T-helper 9 cell (primary cell): Measurements from ENCODE around the gene MTHFD2L.
"Not testable (repeated sequence)": the region's sequence is repeated elsewhere in the genome, so short reads cannot be mapped to it uniquely, and the experiment has no call there.

Experiments
- DNase-seq: peaks from one replicate; pipeline ENCODE4 v3.0.0-alpha.2; 2020
- total RNA-seq, 2 donors: gene quantifications; one replicate each; lab custom pipeline; 2026; lab: John Stamatoyannopoulos, UW

MTHFD2L gene
- total RNA-seq, result 8.3 to 8.7 reads per million in 2 donors

DNA sequence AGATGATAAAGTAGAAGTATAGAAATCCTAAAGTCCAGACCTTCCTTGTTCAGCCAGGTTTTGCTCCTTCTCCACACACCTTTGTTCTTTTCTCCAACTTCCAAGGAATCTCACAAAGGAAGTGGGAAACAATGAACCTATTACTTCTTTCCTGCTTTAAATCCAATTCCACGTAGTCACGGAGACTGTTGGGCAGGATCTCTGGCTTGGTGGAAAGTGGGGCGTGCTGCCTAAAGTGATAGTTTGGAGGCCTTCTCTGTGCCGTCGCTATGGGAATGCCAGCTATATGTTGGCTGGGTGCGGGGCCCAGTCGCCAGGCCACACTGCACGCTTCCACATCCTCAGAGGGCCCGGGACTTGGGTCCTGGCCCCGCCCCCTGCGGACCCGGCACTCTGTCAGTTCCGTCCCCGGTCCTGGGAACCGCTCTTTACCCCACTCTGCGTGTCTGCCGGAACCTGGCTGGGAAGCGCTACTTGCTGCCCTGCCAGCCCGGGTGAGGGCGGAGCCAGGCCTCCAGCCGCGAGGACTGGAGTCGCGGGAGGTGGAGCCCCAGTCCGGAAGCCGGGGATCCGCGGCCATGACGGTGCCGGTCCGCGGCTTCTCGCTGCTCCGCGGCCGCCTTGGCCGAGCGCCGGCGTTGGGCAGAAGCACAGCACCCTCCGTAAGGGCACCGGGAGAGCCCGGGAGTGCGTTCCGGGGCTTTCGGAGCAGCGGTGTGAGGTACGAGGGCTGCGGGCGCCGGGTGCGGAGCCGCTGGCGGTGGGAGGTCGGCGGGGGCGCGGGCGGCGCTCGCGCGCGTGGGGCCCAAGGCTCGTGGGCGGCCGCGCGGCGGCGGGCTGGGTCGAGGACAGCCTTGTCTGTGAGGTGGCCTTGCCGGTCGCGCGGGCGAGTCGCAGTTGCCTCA lies at the start of gene MTHFD2L:
Gene MTHFD2L, plus strand, starts transcription at position 558 of the 905 bp plus-strand sequence. Its CDS starts 21 bp downstream, at position 579.
- DNase-seq, result peak; percentile 59

DNA sequence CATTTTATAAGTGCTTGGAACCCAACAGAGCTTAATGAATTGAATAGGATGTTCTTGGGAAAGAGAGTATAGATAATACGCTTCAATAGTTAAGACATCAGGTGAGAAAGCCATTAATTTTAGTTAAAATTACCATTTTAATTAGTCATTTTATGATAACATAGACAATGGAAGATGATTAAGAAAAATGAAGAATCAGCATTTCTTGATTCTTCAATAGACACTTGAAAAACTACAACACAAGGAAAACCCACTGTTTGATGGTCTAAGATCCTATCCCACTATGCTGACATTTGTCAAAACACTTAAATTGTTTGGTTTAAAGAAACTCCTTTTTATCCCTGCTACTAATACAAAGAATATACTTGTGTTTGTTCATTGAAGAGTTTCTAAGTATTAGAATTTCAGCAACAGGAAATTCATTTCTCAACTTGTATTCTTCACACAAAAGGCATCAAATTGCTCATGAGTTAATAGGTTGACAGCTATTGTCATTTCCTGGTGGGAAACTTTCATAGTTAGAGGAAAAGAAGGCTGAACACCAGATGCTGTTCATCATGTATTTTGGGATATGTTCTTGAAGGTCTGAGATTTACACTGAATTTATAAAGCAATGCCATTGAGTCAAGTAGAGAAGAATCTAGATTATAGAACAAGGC lies 49.3 kb upstream of the MTHFD2L start:
- no peak for DNase-seq

DNA sequence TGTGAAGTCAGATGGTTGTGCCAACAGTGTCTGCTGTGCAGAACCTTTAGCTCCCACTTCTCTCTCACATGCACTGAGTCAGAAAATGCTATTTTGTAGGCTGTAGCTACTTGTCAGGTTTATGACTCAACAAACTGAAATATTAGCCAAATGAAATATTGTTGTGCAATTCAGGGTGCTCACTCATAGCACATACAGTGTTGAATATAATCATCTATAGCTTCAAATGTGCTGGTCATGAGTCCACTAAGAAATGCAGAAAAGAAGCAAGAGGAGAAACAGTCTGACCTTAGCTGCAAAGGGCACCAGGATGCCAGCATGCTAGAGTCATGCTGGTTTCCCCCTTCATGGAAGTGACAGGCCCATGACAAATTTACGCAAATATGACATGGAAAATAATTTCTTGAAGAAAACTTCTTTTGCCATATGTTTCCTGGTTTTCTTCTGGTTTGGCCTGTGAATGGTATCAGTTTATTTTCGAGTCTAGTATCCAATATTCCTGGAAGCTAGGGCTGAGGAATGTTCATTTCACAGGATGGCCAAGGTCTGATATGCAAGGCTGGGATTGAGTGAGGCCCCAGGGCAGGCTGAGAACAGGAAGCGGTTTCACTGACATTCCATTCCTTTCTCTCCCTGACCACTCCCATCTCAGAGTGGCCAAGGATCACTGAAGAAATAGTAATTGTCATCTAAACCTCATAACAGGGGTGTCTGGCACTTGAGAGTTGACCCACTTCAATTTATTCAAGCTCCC lies 48.6 kb upstream of the MTHFD2L start:
- DNase-seq, result no peak

DNA sequence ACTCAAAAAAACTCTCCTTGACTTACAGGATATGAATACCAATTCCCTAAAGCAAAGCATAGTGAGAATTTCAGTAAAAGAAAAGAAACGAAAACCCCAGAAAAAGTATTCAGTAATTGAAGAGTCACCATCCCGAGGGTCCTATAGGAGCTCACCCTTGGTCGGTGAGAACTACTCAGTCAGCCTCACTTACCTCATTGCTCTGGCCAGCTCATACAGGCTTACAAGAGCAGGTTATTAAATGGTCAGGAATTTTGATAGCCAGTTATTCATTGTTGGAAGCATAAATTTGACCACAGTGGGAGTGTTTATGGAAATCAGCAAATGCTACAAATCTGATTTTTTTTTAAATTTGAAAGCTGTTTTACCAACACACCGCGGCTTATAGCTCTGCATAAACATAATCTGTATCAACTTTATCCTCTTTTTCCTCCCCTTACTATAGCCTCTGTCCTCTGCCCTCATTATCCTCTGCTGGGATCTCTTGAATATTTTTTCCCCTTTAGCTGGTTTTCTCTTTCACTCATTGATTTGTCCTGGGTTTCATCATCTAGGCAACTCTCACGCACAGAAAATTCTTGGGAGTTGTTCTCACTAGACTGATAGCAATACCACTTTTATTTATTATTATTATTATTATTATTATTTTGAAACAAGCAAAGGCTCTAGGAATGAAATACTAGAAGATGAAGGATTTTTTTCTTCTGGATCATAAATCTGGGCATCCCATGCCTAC lies 47.9 kb upstream of the MTHFD2L start:
- DNase-seq, result no peak

DNA sequence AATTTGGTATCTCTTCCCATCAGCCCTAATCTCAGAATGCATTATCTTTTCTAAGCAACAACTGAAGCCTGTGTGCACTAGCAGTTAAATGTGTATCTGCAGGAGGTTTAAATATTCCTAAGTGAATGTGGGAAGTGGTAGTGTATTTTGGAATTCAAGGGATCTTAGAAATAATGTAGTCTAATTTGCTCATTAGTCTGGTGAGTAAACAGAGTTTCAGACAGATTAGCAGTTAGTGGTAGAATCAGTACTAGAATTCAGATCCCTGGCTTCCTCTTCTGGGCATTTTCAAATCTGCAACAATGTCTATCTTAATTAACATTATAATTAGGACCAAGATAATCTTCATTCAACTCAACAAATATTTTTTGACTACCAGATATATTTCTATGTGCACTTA lies 47.2 kb upstream of the MTHFD2L start:
- DNase-seq, result no peak

DNA sequence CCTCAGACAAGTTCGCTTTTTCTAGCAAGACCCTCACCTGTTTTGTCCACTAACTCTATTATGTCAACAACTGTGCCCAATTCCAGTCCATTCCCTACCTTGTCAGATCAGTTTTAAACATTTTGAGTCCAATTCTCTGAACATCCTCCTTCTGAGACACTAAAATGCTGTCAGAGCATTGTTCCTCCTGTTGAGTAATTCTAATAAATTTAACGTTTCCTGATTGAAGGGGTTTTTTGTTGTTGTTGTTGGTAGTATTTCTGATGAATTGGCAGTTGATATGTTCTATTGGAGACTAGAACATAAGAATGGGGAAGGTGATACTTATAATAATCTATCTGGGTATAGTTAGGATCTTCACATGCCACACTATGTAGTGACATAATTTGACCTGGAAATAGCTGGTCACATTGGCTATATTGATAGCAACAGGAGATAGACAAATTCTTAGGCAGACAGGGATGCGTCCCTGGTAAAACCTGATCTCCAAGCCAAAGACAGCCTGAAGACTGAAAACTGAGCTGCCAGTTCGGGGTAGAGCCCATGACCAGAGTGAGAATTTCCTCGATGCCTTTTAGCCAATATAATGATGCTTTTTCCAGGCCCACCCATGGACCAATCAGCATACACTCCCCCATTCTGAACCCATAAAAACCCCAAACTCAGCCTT lies 46.5 kb upstream of the MTHFD2L start:
- no peak for DNase-seq

DNA sequence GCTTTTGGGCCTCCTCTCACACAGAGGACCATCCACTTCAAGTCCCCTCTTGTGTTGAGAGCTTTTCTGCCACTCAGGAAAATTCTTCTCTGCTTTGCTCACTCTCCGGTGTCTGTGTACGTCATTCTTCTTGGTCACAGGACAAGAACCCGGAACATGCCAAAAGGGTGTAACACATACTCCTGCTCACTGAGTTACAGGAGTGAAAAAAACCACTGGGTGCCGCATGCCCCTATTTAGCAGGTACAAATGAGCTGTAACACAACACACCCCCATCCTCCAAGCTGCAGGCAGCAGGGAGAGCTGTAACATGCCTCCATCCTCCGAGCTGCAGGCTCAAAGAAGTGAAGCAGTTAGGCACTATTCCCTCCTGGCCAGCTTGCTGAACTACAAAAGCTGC lies 45.9 kb upstream of the MTHFD2L start:
- DNase-seq, result no peak

DNA sequence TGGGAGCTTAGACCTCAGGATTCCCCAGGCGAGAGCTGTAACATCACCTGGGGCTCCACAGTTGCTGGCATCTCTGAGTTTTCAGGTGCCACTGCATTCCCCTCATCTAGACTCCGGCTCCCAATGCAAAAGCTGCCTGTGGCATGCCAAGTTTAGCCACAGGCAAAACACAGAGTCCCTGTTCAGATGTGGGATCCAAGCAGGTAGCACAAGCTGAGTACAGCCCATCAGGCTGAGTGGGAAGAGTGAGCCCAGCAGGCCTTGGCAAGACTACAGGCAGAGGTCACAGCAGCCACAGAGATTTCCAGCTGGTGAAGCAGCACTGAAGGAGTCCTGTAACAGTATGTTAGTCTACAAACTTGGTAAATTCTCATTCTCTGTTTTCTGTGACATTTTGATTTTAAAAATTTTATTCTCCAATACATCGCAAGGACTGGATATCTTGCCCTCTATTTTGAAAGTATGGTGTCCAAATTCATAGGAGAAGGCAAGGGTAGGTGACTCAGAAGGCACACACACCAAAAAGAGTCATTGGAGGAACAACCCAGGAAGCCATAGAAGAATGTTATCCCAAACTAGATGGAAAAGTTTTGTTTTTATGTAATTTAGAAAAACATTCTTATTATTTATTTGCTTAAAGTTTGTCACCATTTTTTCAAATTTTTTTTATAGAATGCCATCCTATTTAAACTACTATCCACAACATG lies 45.4 kb upstream of the MTHFD2L start:
- DNase-seq, result no peak

DNA sequence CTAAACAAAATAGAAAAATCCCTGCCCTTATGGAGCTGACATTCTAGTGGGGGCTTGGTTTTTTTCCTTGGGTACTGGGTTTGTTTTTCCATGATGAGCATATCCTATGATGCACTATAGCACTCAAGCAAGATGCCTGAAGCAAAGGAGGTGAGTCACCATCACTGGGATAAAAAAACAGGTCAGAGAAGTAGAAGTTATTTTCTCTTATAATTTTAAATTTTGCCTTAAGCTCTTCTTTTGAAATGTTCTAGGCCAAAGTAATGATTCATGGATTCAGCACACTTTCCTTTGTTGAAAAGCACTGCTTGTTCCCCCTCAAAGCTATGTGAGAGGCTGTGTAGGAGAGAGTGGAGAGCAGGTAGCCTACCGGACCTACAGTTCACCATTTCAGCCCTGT lies 43.7 kb upstream of the MTHFD2L start:
- DNase-seq, result no peak

DNA sequence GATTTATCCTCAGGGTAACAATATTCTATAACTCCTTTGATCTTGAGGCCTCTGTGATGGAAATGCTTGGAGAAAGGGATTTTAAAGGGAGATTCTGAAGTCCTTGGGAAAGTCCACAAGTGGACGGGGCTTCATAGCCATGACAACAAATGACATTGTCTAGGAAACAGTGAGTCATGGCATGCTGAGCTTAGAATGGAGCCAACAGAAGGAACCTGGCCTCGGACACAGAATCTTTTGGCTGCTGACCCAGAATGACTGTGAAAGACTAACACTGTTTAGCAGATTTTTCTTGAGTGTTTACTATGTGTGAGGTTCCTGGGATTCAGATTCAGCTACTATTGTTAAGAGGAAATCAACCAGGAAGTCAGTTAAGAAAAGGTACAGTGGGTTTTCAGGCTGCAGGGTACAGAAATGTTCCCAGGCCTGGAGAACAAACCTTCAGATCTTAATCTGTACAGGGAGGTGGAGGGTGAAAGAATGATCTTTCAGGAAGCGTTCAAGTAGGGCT lies 40.8 kb upstream of the MTHFD2L start:
- no peak for DNase-seq

DNA sequence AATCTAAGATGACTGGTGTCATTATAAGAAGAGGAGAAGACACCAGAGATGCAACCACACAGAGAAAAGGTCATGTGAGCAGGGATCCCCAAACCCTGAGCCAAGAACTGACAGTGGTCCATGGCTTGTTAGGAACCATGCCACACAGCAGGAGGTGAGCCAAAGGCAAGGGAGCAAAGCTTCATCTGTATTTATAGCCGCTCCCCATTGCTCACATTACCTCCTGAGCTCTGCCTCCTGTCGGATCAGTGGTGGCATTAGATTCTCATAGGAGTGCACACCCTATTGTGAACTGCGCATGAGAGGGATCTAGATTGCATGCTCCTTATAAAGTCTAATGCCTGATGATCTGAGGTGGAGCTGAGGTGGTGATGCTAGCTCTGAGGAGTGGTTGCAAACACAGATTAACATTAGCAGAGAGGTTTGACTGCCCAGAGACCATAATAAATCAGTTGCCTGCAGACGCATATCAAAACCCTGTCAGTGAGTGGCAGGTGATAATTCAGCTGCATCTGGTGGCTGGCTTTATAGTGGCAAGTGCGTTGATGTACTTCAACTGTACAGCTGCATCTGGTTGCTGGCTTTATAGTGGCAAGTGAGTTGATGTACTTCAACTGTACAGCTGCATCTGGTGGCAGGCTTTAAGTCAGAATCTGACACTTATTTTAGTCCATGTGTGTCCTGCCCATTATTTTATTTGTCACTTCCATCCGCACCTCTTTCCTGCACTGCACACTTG lies 39.1 kb upstream of the MTHFD2L start:
- DNase-seq, result no peak

DNA sequence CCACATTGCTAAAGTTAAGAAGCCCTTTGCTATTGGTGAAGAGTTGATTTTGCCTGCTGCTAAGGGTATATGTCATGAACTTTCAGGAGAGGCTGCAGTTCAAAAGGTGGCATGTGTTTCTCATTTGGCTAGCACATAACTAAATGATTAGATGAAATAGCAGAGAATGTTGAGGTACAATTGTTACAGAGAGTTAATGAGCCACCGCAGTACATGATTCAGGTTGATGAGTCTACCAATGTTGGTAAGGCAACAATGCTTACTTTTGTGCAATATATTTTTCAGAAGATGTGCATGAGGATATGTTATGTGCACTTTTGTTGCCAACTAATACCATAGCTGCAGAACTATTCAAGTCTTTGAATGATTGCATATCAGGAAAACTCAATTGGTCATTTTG lies 37.8 kb upstream of the MTHFD2L start:
- no peak for DNase-seq

DNA sequence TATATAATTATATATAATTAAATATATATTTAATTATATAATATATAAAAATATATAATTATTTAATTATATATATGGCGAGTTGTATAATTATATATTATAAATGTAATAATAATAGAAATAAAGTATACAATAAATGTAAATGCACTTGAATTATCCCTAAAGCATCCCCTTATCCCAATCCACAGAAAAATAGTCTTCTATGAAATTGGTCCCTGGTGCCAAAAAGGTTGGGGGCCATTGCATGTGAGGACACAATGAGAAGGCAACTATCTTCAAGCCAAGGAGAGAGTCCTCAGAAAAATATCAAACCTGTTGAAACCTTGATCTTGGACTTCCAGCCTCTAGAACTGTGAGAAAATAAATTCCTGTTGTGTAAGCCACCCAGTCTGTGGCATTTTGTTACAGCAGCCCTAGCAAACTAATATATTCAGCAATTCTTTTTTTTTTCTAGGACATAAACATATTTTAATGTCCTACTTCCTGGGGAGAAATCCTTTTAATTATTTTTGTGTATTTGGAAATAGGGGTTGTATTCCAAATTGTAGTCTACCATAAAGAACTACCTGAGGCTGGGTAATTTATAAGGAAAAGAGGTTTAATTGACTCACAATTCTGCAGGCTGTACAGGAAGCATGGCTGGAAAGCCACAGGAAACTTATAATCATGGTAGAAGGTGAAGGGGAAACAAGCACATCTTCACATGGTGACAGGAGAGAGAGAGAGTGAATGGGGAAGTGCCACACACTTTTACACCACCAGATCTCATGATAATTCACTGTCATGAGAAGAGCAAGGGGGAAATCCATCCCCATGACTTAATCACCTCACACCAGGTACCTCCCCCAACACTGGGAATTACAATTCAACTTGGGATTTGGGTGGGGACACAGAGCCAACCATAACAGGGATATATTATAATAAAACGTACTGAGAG lies 36.0 kb upstream of the MTHFD2L start:
- DNase-seq, result no peak

DNA sequence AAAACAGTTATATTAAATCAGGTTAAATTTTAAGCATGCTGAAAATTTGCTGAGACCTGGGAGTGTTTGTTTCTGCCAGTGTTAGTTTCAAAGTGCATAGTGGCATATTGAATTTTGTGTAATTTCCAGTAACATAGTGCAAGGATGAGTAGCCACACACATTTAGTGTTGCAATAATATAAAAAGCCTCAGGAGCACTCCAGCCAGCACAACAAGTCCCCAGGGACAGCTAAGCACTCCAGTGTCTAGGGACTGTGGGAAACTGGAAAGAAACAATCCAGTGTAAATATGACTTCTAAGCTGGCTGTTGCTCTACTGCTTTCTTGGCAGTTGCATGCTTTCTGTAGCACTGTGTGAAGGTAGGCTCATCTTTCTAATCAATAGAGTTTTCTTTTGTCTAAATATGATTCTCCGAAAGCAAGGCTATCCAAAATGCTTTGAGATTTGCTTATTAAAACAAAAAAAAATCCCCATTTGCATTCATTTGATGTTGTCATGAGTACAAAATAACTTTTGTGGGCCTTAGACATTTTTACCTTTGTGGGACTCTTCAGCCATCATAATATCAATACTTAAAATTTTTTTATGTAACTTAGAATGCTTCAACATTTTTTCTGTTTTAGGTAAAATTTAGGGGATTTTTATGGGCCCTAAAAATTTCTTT lies 34.7 kb upstream of the MTHFD2L start:
- DNase-seq, result no peak

DNA sequence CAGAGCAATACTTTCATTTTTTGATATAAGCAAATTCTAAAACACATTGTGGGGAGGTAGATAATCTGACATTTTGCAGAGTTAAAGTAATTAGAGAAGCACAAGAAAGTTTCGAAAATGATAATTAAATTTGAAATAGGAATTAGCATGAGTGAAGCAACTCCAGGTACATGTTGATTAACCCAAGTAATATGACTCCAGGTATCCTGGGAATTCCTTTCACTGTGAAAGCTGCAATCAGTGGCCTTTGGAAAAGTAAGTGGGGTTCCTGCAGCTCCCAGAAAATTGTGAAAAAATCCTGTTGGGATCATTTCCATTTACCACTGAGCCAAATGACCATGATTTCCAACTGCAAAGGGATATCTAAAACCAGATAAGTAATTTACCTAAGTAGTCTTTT lies 32.9 kb upstream of the MTHFD2L start:
- DNase-seq, result no peak

DNA sequence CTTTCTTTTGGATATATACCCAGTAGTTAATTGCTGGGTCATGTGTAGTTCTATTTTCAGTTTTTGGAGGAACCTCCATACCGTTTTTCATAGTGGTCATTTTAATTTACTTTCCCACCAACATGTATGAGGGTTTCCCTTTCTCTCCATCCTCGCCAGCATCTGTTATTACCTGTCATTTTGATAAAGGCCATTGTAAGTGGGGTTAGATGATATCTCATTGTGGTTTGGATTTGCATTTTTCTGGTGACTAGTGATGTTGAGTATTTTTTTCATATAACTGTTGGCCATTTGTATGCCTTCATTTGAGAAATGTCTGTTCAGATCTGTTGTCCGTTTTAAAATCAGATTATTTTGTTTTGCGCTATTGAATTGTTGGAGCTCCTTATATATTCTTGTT lies 30.2 kb upstream of the MTHFD2L start:
- DNase-seq, result no peak

DNA sequence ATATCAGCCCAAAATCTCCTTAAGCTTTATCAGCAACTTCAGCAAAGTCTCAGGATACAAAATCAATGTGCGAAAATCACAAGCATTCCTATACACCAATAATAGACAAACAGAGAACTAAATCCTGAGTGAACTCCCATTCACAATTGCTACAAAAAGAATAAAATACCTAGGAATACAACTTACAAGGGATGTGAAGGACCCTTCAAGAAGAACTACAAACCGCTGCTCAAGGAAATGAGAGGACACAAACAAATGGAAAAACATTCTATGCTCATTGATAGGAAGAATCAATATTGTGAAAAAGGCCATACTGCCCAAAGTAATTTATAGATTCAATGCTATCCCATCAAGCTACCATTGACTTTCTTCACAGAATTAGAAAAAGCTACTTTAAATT lies 27.1 kb upstream of the MTHFD2L start:
- not testable (repeated sequence) for DNase-seq

DNA sequence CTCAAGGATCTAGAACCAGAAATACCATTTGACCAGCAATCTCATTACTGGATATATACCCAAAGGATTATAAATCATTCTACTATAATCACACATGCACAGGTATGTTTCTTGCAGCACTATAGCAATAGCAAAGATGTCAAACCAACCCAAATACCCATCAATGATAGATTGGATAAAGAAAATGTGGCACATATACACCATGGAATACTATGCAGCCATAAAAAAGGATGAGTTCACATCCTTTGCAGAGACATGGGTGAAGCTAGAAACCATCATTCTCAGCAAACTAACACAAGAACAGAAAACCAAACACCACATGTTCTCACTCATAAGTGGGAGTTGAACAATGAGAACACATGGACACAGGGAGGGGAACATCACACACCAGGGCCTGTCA lies 25.7 kb upstream of the MTHFD2L start:
- DNase-seq, result not testable (repeated sequence)

DNA sequence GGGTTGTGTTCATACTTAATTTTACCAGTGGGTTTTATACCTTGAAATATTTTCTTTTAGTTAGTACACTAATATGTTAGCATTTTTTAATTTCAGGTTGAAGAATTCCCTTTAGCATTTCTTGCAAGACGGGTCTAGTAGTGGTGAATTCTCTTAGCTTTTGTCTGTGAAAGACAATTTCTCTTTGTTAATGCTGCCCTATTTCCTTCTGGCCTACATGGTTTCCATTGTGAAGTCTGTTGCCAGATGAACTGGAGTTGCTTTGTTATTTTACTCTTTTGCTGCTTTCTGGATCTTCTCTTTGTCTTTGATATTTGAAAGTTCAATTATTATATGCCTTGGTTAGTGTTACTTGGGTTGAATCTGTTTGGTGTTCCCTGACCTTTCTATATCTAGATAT lies 25.0 kb upstream of the MTHFD2L start:
- no peak for DNase-seq
